Neuronal stem cell (in vitro differentiated cells): ENCODE data around the gene RNU6-9.

ENCODE experiments used
- DNase-seq: peaks from one replicate; pipeline ENCODE4 v3.0.0-alpha.2; 2013; ENCODE audit warnings: low spot score
- H2AFZ ChIP-seq: one replicate; pipeline ENCODE4 v1.6.1; 2013; ENCODE audit warnings: mild to moderate bottlenecking, low read length, inconsistent platforms
- H2AK5ac ChIP-seq: 2 replicates; pipeline ENCODE4 v1.6.1; 2013; ENCODE audit warnings: low read depth, mild to moderate bottlenecking, inconsistent platforms, low read length, moderate library complexity, mixed read lengths
- H2BK120ac ChIP-seq: 2 replicates; pipeline ENCODE4 v1.6.1; 2013; ENCODE audit warnings: low read depth, mild to moderate bottlenecking, inconsistent platforms, low read length, moderate library complexity, mixed read lengths
- H2BK12ac ChIP-seq: one replicate; pipeline ENCODE4 v1.6.1; 2013; ENCODE audit warnings: low read length, inconsistent platforms
- H2BK15ac ChIP-seq: 2 replicates; pipeline ENCODE4 v1.6.1; 2013; ENCODE audit warnings: mild to moderate bottlenecking, low read length, inconsistent platforms, mixed read lengths
- H2BK5ac ChIP-seq: one replicate; pipeline ENCODE4 v1.6.1; 2013; ENCODE audit warnings: inconsistent platforms, mild to moderate bottlenecking, low read length, moderate library complexity
- H3K14ac ChIP-seq: one replicate; pipeline ENCODE4 v1.6.1; 2013; ENCODE audit warnings: low read length, inconsistent platforms
- H3K18ac ChIP-seq: 2 replicates; pipeline ENCODE4 v1.6.1; 2013; ENCODE audit warnings: low read length, inconsistent platforms
- H3K23ac ChIP-seq: 2 replicates; pipeline ENCODE4 v1.6.1; 2013; ENCODE audit warnings: low read depth, mild to moderate bottlenecking, mixed read lengths, low read length, inconsistent platforms; ENCODE audit not compliant: poor library complexity
- H3K27ac ChIP-seq: replicated peaks from 3 replicates; pipeline ENCODE4 v1.5.1; 2013; ENCODE audit warnings: low read length, inconsistent platforms
- H3K27me3 ChIP-seq, 3 experiments: 2 replicates each; pipeline ENCODE4 v1.6.1; 2013; ENCODE audit warnings: low read length in 3 of 3, mild to moderate bottlenecking in 2 of 3, inconsistent platforms in 1 of 3, low read depth in 1 of 3, mixed read lengths in 1 of 3, moderate library complexity in 1 of 3; ENCODE audit not compliant: control insufficient read depth in 3 of 3, insufficient read depth in 3 of 3
- H3K36me3 ChIP-seq, 2 donors: replicated peaks in 1 of 2; 2 replicates each; pipeline ENCODE4 v1.6.1; 2013; ENCODE audit warnings: low read length in 2 of 2; ENCODE audit not compliant: control insufficient read depth in 2 of 2, insufficient read depth in 2 of 2
- H3K4ac ChIP-seq: 2 replicates; pipeline ENCODE4 v1.6.1; 2013; ENCODE audit warnings: inconsistent platforms, mild to moderate bottlenecking, low read length, moderate library complexity
- H3K4me1 ChIP-seq, 2 donors: 1 replicate in 1 of 2; 2 replicates in 1 of 2; pipeline ENCODE4 v1.6.1; 2013; ENCODE audit warnings: low read length in 2 of 2, low read depth in 1 of 2; ENCODE audit not compliant: control insufficient read depth in 2 of 2, insufficient read depth in 1 of 2
- H3K4me2 ChIP-seq: one replicate; pipeline ENCODE4 v1.6.1; 2013; ENCODE audit warnings: mild to moderate bottlenecking, low read length, inconsistent platforms; ENCODE audit not compliant: insufficient read depth, poor library complexity, severe bottlenecking
- H3K4me3 ChIP-seq, 2 donors: 2 replicates each; pipeline ENCODE4 v1.5.1; 2013; ENCODE audit warnings: low read length in 2 of 2, mild to moderate bottlenecking in 2 of 2, inconsistent platforms in 1 of 2, moderate library complexity in 1 of 2
- H3K79me1 ChIP-seq: one replicate; pipeline ENCODE4 v1.6.1; 2013; ENCODE audit warnings: low read depth, mild to moderate bottlenecking, inconsistent platforms, low read length, moderate library complexity
- H3K9ac ChIP-seq: one replicate; pipeline ENCODE4 v1.6.1; 2013; ENCODE audit warnings: mild to moderate bottlenecking, low read depth, low read length, inconsistent platforms; ENCODE audit not compliant: poor library complexity
- H3K9me3 ChIP-seq, 2 donors: replicated peaks in 1 of 2; 2 replicates each; pipeline versions ENCODE3 to v1.6.1; 2013; ENCODE audit warnings: low read length in 2 of 2, mild to moderate bottlenecking in 2 of 2, inconsistent platforms in 1 of 2, low read depth in 1 of 2, mixed read lengths in 1 of 2, moderate library complexity in 1 of 2; ENCODE audit not compliant: control insufficient read depth in 2 of 2, insufficient read depth in 1 of 2
- H4K8ac ChIP-seq: one replicate; pipeline ENCODE4 v1.6.1; 2013; ENCODE audit warnings: low read depth, mild to moderate bottlenecking, inconsistent platforms, low read length, moderate library complexity
- H4K91ac ChIP-seq: one replicate; pipeline ENCODE4 v1.6.1; 2013; ENCODE audit warnings: low read length, low read depth, mild to moderate bottlenecking, inconsistent platforms; ENCODE audit not compliant: poor library complexity
- WGBS, 2 donors: extraction: QIAGEN DNeasy Blood & Tissue Kit; methylation state at CpG; one replicate each; pipeline ENCODE4 v1.1.7; 2013; ENCODE audit warnings: missing lambda C conversion rate in 2 of 2, mixed read lengths in 1 of 2; ENCODE audit not compliant: insufficient read length in 2 of 2, insufficient replicate concordance in 1 of 2; ENCODE audit errors: extremely low coverage in 2 of 2; 5-methylcytosine and 5-hydroxymethylcytosine counted together

The RNU6-9 gene

GRCh38 chr19:897442-898039, 4.3 kb downstream of the RNU6-9 start:
- peaks cover 8% of the 10 kb centered on the region for H3K79me1 ChIP-seq
- no peak overlapping the region for H4K91ac ChIP-seq
- peaks cover 3 to 49% of the 10 kb centered on the region in 2 donors for H3K36me3 ChIP-seq
- H4K8ac ChIP-seq, result no peak overlapping the region
- no peak overlapping the region for H3K4ac ChIP-seq
- H3K18ac ChIP-seq, result peak overlapping the region; percentile 71
- no peak overlapping the region for H3K27ac ChIP-seq
- H2AFZ ChIP-seq, result no peak overlapping the region
- peaks cover 0 to 7% of the 10 kb centered on the region in 2 donors for H3K4me1 ChIP-seq
- no CpG with 5 or more reads among the region's 26 CpGs for WGBS, 2 donors
- no peaks in the 10 kb centered on the region for H3K27me3 ChIP-seq
- no peak overlapping the region for H3K14ac ChIP-seq
- peak overlapping the region; percentile 65 for H3K23ac ChIP-seq
- H2BK12ac ChIP-seq, result no peak overlapping the region
- peak overlapping the region; percentile 18 for H2BK120ac ChIP-seq
- no peaks in the 10 kb centered on the region for H3K9me3 ChIP-seq
- no peak overlapping the region for H2BK15ac ChIP-seq
- DNase-seq, result no peak
- peak overlapping the region in 1 of 2 donors; percentile 59 for H3K4me3 ChIP-seq
- peak overlapping the region; percentile 44 for H3K9ac ChIP-seq
- H3K4me2 ChIP-seq, result no peak overlapping the region
- H2AK5ac ChIP-seq, result no peak overlapping the region
- H2BK5ac ChIP-seq, result no peak overlapping the region

- Histone ChIP-seq H2BK15ac (no peak overlapping the region), H3K9ac (no peak overlapping the region), H4K8ac (no peak overlapping the region), H3K4me3 (no peak overlapping the region), H3K14ac (no peak overlapping the region), H3K18ac (no peak overlapping the region), H2BK12ac (peak overlapping the region; percentile 22), H4K91ac (no peak overlapping the region), H3K4me2 (no peak overlapping the region), H3K27ac (no peak overlapping the region), H3K23ac (no peak overlapping the region), H2BK5ac (no peak overlapping the region), H2AFZ (no peak overlapping the region), H2BK120ac (no peak overlapping the region), H3K27me3 (no peaks in the 10 kb centered on the region), H2AK5ac (peak overlapping the region; percentile 56), H3K79me1 (peaks cover 10% of the 10 kb centered on the region), H3K4ac (no peak overlapping the region), H3K4me1 (peaks cover 5 to 7% of the 10 kb centered on the region in 2 donors), H3K9me3 (no peaks in the 10 kb centered on the region), H3K36me3 (peaks cover 3 to 53% of the 10 kb centered on the region in 2 donors)
- no CpG with 5 or more reads among the region's 20 CpGs for WGBS, 2 donors
- DNase-seq, result no peak
Measured at GRCh38 chr19:898663-899062, 5.4 kb downstream of the RNU6-9 start.

DNA sequence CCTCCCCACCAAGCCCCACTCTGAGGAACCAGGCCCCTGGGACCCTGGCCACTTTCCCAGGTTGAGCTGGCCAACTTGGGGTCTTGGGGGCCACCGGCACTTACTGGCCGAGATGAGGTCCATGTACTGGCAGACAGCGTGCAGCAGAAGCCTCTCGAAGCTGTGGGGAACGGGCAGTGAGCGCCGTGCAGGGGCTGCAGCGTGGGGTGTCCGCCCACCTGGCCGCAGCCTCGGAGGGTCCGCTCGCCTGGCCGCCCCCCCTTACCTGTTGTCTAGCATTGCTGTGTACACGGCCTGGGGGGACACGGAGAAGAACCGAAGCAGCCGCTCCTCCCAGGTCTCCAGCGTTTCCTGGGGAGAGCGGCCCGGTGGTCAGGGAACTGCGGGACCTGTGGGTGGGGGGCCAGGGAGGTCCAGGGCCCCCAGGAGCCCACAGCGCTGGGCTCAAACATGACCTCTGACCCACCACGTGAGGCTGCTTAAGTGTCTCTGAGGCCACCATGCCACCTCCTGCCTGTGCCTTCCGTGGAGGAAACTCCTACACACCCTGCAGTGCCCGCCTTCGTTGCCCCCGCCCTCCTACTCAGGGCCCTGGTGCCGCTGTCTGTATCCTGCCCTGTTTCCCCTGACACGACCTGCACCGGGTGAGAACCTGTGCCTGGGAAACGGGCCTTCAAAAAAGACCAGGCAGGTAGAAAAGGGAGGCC, 6.2 kb downstream of the RNU6-9 start:
- Histone ChIP-seq H3K27ac (no peak overlapping the region), H3K4me3 (no peak overlapping the region), H3K4me2 (no peak overlapping the region), H3K18ac (peak overlapping the region; percentile 28), H4K91ac (no peak overlapping the region), H3K27me3 (no peaks in the 10 kb centered on the region), H3K4ac (no peak overlapping the region), H2AFZ (no peak overlapping the region), H3K23ac (no peak overlapping the region), H2BK5ac (peak overlapping the region; percentile 75), H3K9me3 (no peaks in the 10 kb centered on the region), H2BK12ac (no peak overlapping the region), H3K79me1 (peaks cover 10% of the 10 kb centered on the region), H3K36me3 (peaks cover 3 to 53% of the 10 kb centered on the region in 2 donors), H3K4me1 (peaks cover 5 to 7% of the 10 kb centered on the region in 2 donors), H2AK5ac (no peak overlapping the region), H2BK15ac (no peak overlapping the region), H4K8ac (no peak overlapping the region), H3K9ac (no peak overlapping the region), H3K14ac (no peak overlapping the region), H2BK120ac (no peak overlapping the region)
- no CpG with 5 or more reads among the region's 32 CpGs for WGBS, 2 donors
- DNase-seq, result no peak

DNA sequence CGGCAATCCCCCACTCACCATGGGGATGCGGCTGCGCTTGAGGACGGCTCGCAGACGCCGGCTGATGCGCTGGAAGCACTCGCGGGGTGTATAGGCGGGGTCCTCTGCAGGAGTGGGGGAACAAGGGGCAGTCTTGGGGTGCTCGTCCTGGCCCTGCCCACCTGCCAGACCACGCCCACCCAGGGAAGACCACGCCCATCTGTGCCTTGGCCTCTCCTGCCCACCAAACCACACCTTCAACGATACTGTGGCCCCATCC, 6.7 kb downstream of the RNU6-9 start:
- no peak overlapping the region for H3K23ac ChIP-seq
- peak overlapping the region; percentile 75 for H2BK5ac ChIP-seq
- no peak for DNase-seq

More for the DNA sequence above, 6.7 kb downstream of the RNU6-9 start:
- Histone ChIP-seq H2BK120ac (no peak overlapping the region), H4K8ac (no peak overlapping the region), H2AK5ac (no peak overlapping the region), H3K4me3 (no peak overlapping the region), H3K27ac (no peak overlapping the region), H3K4me2 (no peak overlapping the region), H3K4me1 (peaks cover 5 to 7% of the 10 kb centered on the region in 2 donors), H3K14ac (no peak overlapping the region), H3K9ac (no peak overlapping the region), H3K79me1 (peaks cover 10% of the 10 kb centered on the region), H3K36me3 (peaks cover 3 to 53% of the 10 kb centered on the region in 2 donors), H3K27me3 (no peaks in the 10 kb centered on the region), H3K4ac (no peak overlapping the region), H2BK15ac (no peak overlapping the region), H2BK12ac (no peak overlapping the region), H2AFZ (no peak overlapping the region), H4K91ac (no peak overlapping the region), H3K9me3 (no peaks in the 10 kb centered on the region), H3K18ac (no peak overlapping the region)
- WGBS, 2 donors, result no CpG with 5 or more reads among the region's 15 CpGs
